Keratinocyte (primary cell): ENCODE measurements around the gene HDAC1.

Experiments used
- CTCF ChIP-seq, 3 experiments: IDR thresholded peaks in 1 of 3; conservative IDR thresholded peaks in 1 of 3; optimal IDR thresholded peaks in 1 of 3; 2 replicates in 2 of 3; 3 replicates in 1 of 3; pipeline versions ENCODE3 to v1.5.1; 2011; ENCODE audit warnings: low read length in 3 of 3, mild to moderate bottlenecking in 3 of 3, moderate library complexity in 2 of 3, control low read depth in 1 of 3, inconsistent platforms in 1 of 3; ENCODE audit not compliant: insufficient read depth in 2 of 3; ENCODE audit errors: extremely low read depth in 1 of 3
- EZH2 ChIP-seq: IDR thresholded peaks from one replicate; pipeline ENCODE4 v1.6.1; 2012; ENCODE audit warnings: inconsistent platforms, mild to moderate bottlenecking, low read length, moderate library complexity

GRCh38 chr1:32331549-32331948 lies 39.7 kb downstream of the HDAC1 start:
- TF ChIP-seq CTCF (optimal IDR thresholded peaks at IDR 0.05 in 1 of 3, IDR thresholded peaks at IDR 0.05 in 1 of 3, conservative IDR thresholded peaks at IDR 0.05 in 1 of 3; ENCODE audit: extremely low read depth in 1 of 3, insufficient read depth in 2 of 3, low read length in 3 of 3) (no peak), EZH2 (no peak)
